H9 (cell line): ENCODE results near the gene UST. TPM values are rescaled to one million over a fixed set of nuclear protein-coding genes. Genes with fewer than 3 reads are reported as not detected.

Experiments used
- DNase-seq: peaks from one replicate; pipeline ENCODE4 v3.0.0-alpha.2; 2017
- H2AFZ ChIP-seq: one replicate; pipeline ENCODE4 v1.6.1; 2013; ENCODE audit warnings: mild to moderate bottlenecking, low read length, control low read depth, moderate library complexity
- H2AK5ac ChIP-seq: 2 replicates; pipeline ENCODE4 v1.6.1; 2013; ENCODE audit warnings: low read length, control low read depth, mixed read lengths; ENCODE audit not compliant: insufficient read length
- H2BK120ac ChIP-seq: one replicate; pipeline ENCODE4 v1.6.1; 2013; ENCODE audit warnings: low read depth, mild to moderate bottlenecking, low read length, control low read depth, inconsistent platforms; ENCODE audit not compliant: poor library complexity, severe bottlenecking
- H2BK12ac ChIP-seq: 2 replicates; pipeline ENCODE4 v1.6.1; 2013; ENCODE audit warnings: low read length, control low read depth, mixed read lengths, low read depth; ENCODE audit not compliant: insufficient read length
- H2BK15ac ChIP-seq: 2 replicates; pipeline ENCODE4 v1.6.1; 2013; ENCODE audit warnings: low read depth, low read length, control low read depth
- H2BK20ac ChIP-seq: one replicate; pipeline ENCODE4 v1.6.1; 2013; ENCODE audit warnings: low read depth, mild to moderate bottlenecking, low read length, control low read depth, inconsistent platforms; ENCODE audit not compliant: poor library complexity, severe bottlenecking
- H2BK5ac ChIP-seq: 2 replicates; pipeline ENCODE4 v1.6.1; 2013; ENCODE audit warnings: low read length, control low read depth, mixed read lengths; ENCODE audit not compliant: insufficient read length
- H3K14ac ChIP-seq: 2 replicates; pipeline ENCODE4 v1.6.1; 2013; ENCODE audit warnings: low read length, control low read depth; ENCODE audit not compliant: insufficient read depth
- H3K18ac ChIP-seq: 2 replicates; pipeline ENCODE4 v1.6.1; 2013; ENCODE audit warnings: low read depth, mild to moderate bottlenecking, mixed read lengths, low read length, control low read depth; ENCODE audit not compliant: insufficient read length
- H3K23ac ChIP-seq: 2 replicates; pipeline ENCODE4 v1.6.1; 2013; ENCODE audit warnings: low read length, control low read depth, mixed read lengths, low read depth; ENCODE audit not compliant: insufficient read length
- H3K23me2 ChIP-seq: 2 replicates; pipeline ENCODE4 v1.6.1; 2013; ENCODE audit warnings: low read depth, mild to moderate bottlenecking, mixed read lengths, low read length, control low read depth; ENCODE audit not compliant: insufficient read length, poor library complexity, severe bottlenecking
- H3K27ac ChIP-seq: 2 replicates; pipeline ENCODE4 v1.5.1; 2013; ENCODE audit warnings: low read length, control low read depth, mixed read lengths, low read depth; ENCODE audit not compliant: insufficient read length
- H3K27me3 ChIP-seq: 2 replicates; pipeline ENCODE4 v1.6.1; 2013; ENCODE audit warnings: low read length, control low read depth, inconsistent platforms; ENCODE audit not compliant: insufficient read depth
- H3K4ac ChIP-seq: 2 replicates; pipeline ENCODE4 v1.6.1; 2013; ENCODE audit warnings: low read depth, mild to moderate bottlenecking, control low read depth, inconsistent platforms, low read length, moderate library complexity
- H3K4me1 ChIP-seq: 2 replicates; pipeline ENCODE4 v1.6.1; 2013; ENCODE audit warnings: low read length, control low read depth, inconsistent platforms; ENCODE audit not compliant: insufficient read depth
- H3K4me2 ChIP-seq: 2 replicates; pipeline ENCODE4 v1.6.1; 2013; ENCODE audit warnings: low read length, control low read depth, mixed read lengths; ENCODE audit not compliant: insufficient read length, insufficient read depth
- H3K56ac ChIP-seq: 2 replicates; pipeline ENCODE4 v1.6.1; 2013; ENCODE audit warnings: low read depth, mild to moderate bottlenecking, mixed read lengths, low read length, control low read depth; ENCODE audit not compliant: insufficient read length
- H3K79me1 ChIP-seq: 2 replicates; pipeline ENCODE4 v1.6.1; 2013; ENCODE audit warnings: low read depth, mild to moderate bottlenecking, moderate library complexity, low read length, control low read depth, inconsistent platforms; ENCODE audit not compliant: insufficient read depth, poor library complexity, severe bottlenecking
- H3K79me2 ChIP-seq: 2 replicates; pipeline ENCODE4 v1.6.1; 2013; ENCODE audit warnings: low read length, control low read depth, inconsistent platforms; ENCODE audit not compliant: insufficient read depth
- H3K9ac ChIP-seq: 2 replicates; pipeline ENCODE4 v1.6.1; 2013; ENCODE audit warnings: low read length, control low read depth, mixed read lengths; ENCODE audit not compliant: insufficient read length; ENCODE audit errors: extremely low read depth
- H3K9me3 ChIP-seq: one replicate; pipeline ENCODE4 v1.6.1; 2013; ENCODE audit warnings: low read depth, low read length, inconsistent platforms; ENCODE audit not compliant: control insufficient read depth
- H3T11ph ChIP-seq: one replicate; pipeline ENCODE4 v1.6.1; 2013; ENCODE audit warnings: mild to moderate bottlenecking, low read length, control low read depth, inconsistent platforms
- H4K20me1 ChIP-seq: one replicate; pipeline ENCODE4 v1.6.1; 2013; ENCODE audit not compliant: control insufficient read depth, insufficient read length, insufficient read depth
- H4K5ac ChIP-seq: 2 replicates; pipeline ENCODE4 v1.6.1; 2013; ENCODE audit warnings: low read depth, mild to moderate bottlenecking, mixed read lengths, low read length, control low read depth; ENCODE audit not compliant: insufficient read length
- H4K8ac ChIP-seq: replicated peaks from 2 replicates; pipeline ENCODE4 v1.6.1; 2013; ENCODE audit warnings: low read length, control low read depth, mixed read lengths, low read depth; ENCODE audit not compliant: insufficient read length
- H4K91ac ChIP-seq: 2 replicates; pipeline ENCODE4 v1.6.1; 2013; ENCODE audit warnings: low read depth, mild to moderate bottlenecking, moderate library complexity, mixed read lengths, low read length, control low read depth; ENCODE audit not compliant: insufficient read length
- H3K27ac Mint-ChIP-seq, 3 experiments: 2 replicates in 2 of 3; 3 replicates in 1 of 3; pipeline ENCODE4 v1.8.0; 2020 to 2021; ENCODE audit warnings: mixed read lengths in 3 of 3, mild to moderate bottlenecking in 1 of 3, moderate library complexity in 1 of 3
- H3K27me3 Mint-ChIP-seq: 2 replicates; pipeline ENCODE4 v1.8.0; 2021; ENCODE audit warnings: low read depth, mild to moderate bottlenecking, moderate library complexity, mixed read lengths
- H3K36me3 Mint-ChIP-seq, 3 experiments: 2 replicates in 2 of 3; 3 replicates in 1 of 3; pipeline ENCODE4 v1.8.0; 2020 to 2021; ENCODE audit warnings: low read depth in 3 of 3, mixed read lengths in 3 of 3; ENCODE audit not compliant: insufficient read depth in 1 of 3
- H3K4me1 Mint-ChIP-seq, 2 experiments: 2 replicates each; pipeline ENCODE4 v1.8.0; 2020; ENCODE audit warnings: mixed read lengths in 2 of 2
- H3K4me3 Mint-ChIP-seq, 2 experiments: 2 replicates in 1 of 2; 3 replicates in 1 of 2; pipeline ENCODE4 v1.8.0; 2020 to 2021; ENCODE audit warnings: mild to moderate bottlenecking in 2 of 2, mixed read lengths in 2 of 2, moderate library complexity in 1 of 2
- H3K9me3 Mint-ChIP-seq, 2 experiments: 2 replicates in 1 of 2; 3 replicates in 1 of 2; pipeline ENCODE4 v1.8.0; 2020; ENCODE audit warnings: mild to moderate bottlenecking in 2 of 2, mixed read lengths in 2 of 2, moderate library complexity in 1 of 2
- CTCF ChIP-seq: fragments of 200-600 bp; sonication (generic); conservative IDR thresholded peaks from 3 replicates; pipeline ENCODE4 v1.8.0; 2021; ENCODE audit warnings: antibody characterized with exemption, mild to moderate bottlenecking
- WGBS: extraction: QIAGEN DNeasy Blood & Tissue Kit; methylation state at CpG from one replicate; pipeline ENCODE4 v1.1.7; 2013; ENCODE audit warnings: missing lambda C conversion rate, low lambda C conversion rate, mixed read lengths; ENCODE audit not compliant: insufficient read length; ENCODE audit errors: extremely low coverage; 5-methylcytosine and 5-hydroxymethylcytosine counted together
- total RNA-seq: library from RNA; stranded (reverse); gene quantifications from 2 replicates; pipeline ENCODE4 v1.2.1, GENCODE V29; 2021

UST gene
- total RNA-seq, 1 experiment from 2014 or later: 14.4 TPM

- no CpG with 5 or more reads among the region's 1 CpG for WGBS
Measured at GRCh38 chr6:148944608-148945007, 197.8 kb downstream of the UST start.

More at GRCh38 chr6:148944608-148945007, 197.8 kb downstream of the UST start:
- Histone ChIP-seq H3K23ac (no peak overlapping the region), H3K4me1 (peaks cover 9% of the 10 kb centered on the region; the same call in 1 of the 2 replicates), H3T11ph (no peak overlapping the region), H3K9me3 (no peaks in the 10 kb centered on the region), H3K9ac (no peak overlapping the region), H3K18ac (no peak overlapping the region), H2AFZ (no peak overlapping the region), H2BK5ac (no peak overlapping the region), H2AK5ac (no peak overlapping the region), H4K91ac (no peak overlapping the region), H4K20me1 (no peaks in the 10 kb centered on the region), H3K27ac (no peak overlapping the region), H2BK120ac (no peak overlapping the region), H2BK20ac (no peak overlapping the region), H3K4me2 (no peak overlapping the region), H3K79me1 (peaks cover 3% of the 10 kb centered on the region), H3K56ac (no peak overlapping the region), H3K4ac (no peak overlapping the region), H3K27me3 (no peaks in the 10 kb centered on the region), H4K5ac (no peak overlapping the region), H3K23me2 (no peaks in the 10 kb centered on the region), H2BK12ac (no peak overlapping the region), H3K79me2 (no peaks in the 10 kb centered on the region; the same call in 1 of the 2 replicates), H4K8ac (no peak overlapping the region), H3K14ac (no peak overlapping the region), H2BK15ac (no peak overlapping the region)
- DNase-seq: no peak
- H3K27ac Mint-ChIP-seq: no peak overlapping the region
- TF ChIP-seq CTCF: no peak
- H3K4me3 Mint-ChIP-seq: no peak overlapping the region
- peaks cover 10 to 11% of the 10 kb centered on the region in 2 experiments for H3K4me1 Mint-ChIP-seq
- no peaks in the 10 kb centered on the region for H3K27me3 Mint-ChIP-seq
- H3K36me3 Mint-ChIP-seq: peaks cover 0 to 10% (median 9%) of the 10 kb centered on the region in 3 experiments; a peak in 3 of 7 replicates
- no peaks in the 10 kb centered on the region for H3K9me3 Mint-ChIP-seq
